Panc1 (cell line): Measurements from ENCODE around the gene PIP5K1C. TPM values are rescaled to one million over a fixed set of nuclear protein-coding genes. Genes with fewer than 3 reads are reported as not detected.

Experiments used
- ATAC-seq: fragments of 200-7000 bp; cut with Tn5 transposase; 2 replicates; pipeline ENCODE4 v1.9.1; 2020; ENCODE audit warnings: mild to moderate bottlenecking, moderate library complexity
- BruUV-seq: library from RNA; stranded (reverse); fragments of 400-500 nt; replicated peaks from 2 replicates; lab custom pipeline; 2021; lab: Mats Ljungman, UMichigan
- CTCF ChIA-PET: fragments of 300-600 bp; sonication (Branson Sonifier 250); formaldehyde crosslinking; loops from one replicate; lab custom pipeline; 2022; ENCODE audit warnings: antibody characterized with exemption; lab: Charles Lee
- POLR2A ChIA-PET: fragments of 300-600 bp; sonication (Branson Sonifier 250); formaldehyde crosslinking; loops from one replicate; lab custom pipeline; 2022; ENCODE audit warnings: antibody characterized with exemption; lab: Charles Lee
- DNase-seq: peaks from one replicate; pipeline ENCODE4 v3.0.0-alpha.2; 2010; ENCODE audit warnings: low read depth, low spot score
- H3K27ac ChIP-seq: 2 replicates; pipeline ENCODE4 v1.5.1; 2011; ENCODE audit warnings: mild to moderate bottlenecking, low read length, inconsistent platforms
- H3K27me3 ChIP-seq: fragments of 200-500 bp; sonication (Bioruptor generic); 2 replicates; pipeline ENCODE4 v1.6.0; 2014; ENCODE audit warnings: low read length, inconsistent platforms; ENCODE audit not compliant: control insufficient read depth, insufficient read depth
- H3K36me3 ChIP-seq: fragments of 200-500 bp; sonication (Bioruptor generic); 2 replicates; pipeline ENCODE4 v1.5.1; 2014; ENCODE audit warnings: inconsistent platforms, mild to moderate bottlenecking, low read length, moderate library complexity; ENCODE audit not compliant: control insufficient read depth, insufficient read depth
- H3K4me1 ChIP-seq: 2 replicates; pipeline ENCODE4 v1.5.1; 2011; ENCODE audit warnings: inconsistent platforms, mild to moderate bottlenecking, low read length, moderate library complexity; ENCODE audit not compliant: control insufficient read depth, insufficient read depth
- H3K4me3 ChIP-seq, 2 experiments: 2 replicates each; pipeline ENCODE4 v1.5.1; 2011 to 2012; ENCODE audit warnings: low read depth in 2 of 2, low read length in 2 of 2, mild to moderate bottlenecking in 2 of 2, inconsistent platforms in 1 of 2, moderate library complexity in 1 of 2
- H3K9me3 ChIP-seq: fragments of 200-500 bp; sonication (Bioruptor generic); 2 replicates; pipeline ENCODE4 v1.5.1; 2014; ENCODE audit warnings: low read depth, mild to moderate bottlenecking, inconsistent platforms, low read length, moderate library complexity; ENCODE audit not compliant: control insufficient read depth, insufficient read depth
- CTCF ChIP-seq: fragments of 450-650 bp; IDR thresholded peaks from 2 replicates; pipeline ENCODE4 v1.5.1; 2017; ENCODE audit warnings: mild to moderate bottlenecking
- POLR2AphosphoS5 ChIP-seq: IDR thresholded peaks from 2 replicates; pipeline ENCODE4 v1.6.1; 2012; ENCODE audit warnings: mild to moderate bottlenecking, low read depth, low read length, moderate library complexity
- REST ChIP-seq, 2 experiments: IDR thresholded peaks; 2 replicates each; pipeline ENCODE4 v1.6.1; 2011 to 2012; ENCODE audit warnings: low read depth in 2 of 2, control low read depth in 1 of 2, low read length in 1 of 2, mild to moderate bottlenecking in 1 of 2, moderate library complexity in 1 of 2; ENCODE audit not compliant: insufficient read depth in 1 of 2
- SIN3A ChIP-seq: IDR thresholded peaks from 2 replicates; pipeline ENCODE4 v1.6.1; 2012; ENCODE audit warnings: low read depth, mild to moderate bottlenecking, low read length, moderate library complexity, borderline replicate concordance; ENCODE audit not compliant: insufficient read depth
- TCF7L2 ChIP-seq: IDR thresholded peaks from 2 replicates; pipeline ENCODE4 v1.6.1; 2011; ENCODE audit warnings: mild to moderate bottlenecking, low read depth, low read length, inconsistent platforms
- in situ Hi-C: cut with HindIII; loops from 2 replicates; pipeline ENCODE4 v1.10.0; 2016; ENCODE audit warnings: low sequenced_read_pairs, low pct_unique_long_range_greater_than_20kb
- intact Hi-C: fragments of 100-400 bp; cut with micrococcal nuclease; formaldehyde crosslinking; loops from one replicate; pipeline ENCODE4 v1.10.0; 2022; ENCODE audit not compliant: unreplicated experiment
- total RNA-seq: library from RNA; stranded (reverse); gene quantifications from one replicate; pipeline ENCODE4 v1.2.1, GENCODE V29; 2021; ENCODE audit not compliant: unreplicated experiment

The PIP5K1C gene
- total RNA-seq, 1 experiment from 2014 or later, result 30.6 TPM

GRCh38 chr19:3716147-3716668 is 15.9 kb upstream of the PIP5K1C start:
- H3K9me3 ChIP-seq, result no peaks in the 10 kb centered on the region
- no TSS peak for BruUV-seq
- intact Hi-C loops (no loop called here), in situ Hi-C loops (no loop called here)
- no peaks in the 10 kb centered on the region for H3K27me3 ChIP-seq
- ATAC-seq, result no peak
- 0 out of 2 replicates have a peak, but pooled peaks cover 5% of the 10 kb centered on the region for H3K4me1 ChIP-seq
- H3K36me3 ChIP-seq, result no peaks in the 10 kb centered on the region
- no peak overlapping the region for H3K4me3 ChIP-seq
- no peak overlapping the region for H3K27ac ChIP-seq
- DNase-seq, result no peak
- ChIA-PET CTCF (interaction anchor here (0.7 kb wide), 2 partner anchors 224 to 234 kb away, joined by 4 to 6 read pairs; no protein-coding TSS in a partner anchor), POLR2A (no interaction called here)
- no peak for TF ChIP-seq POLR2AphosphoS5
- no peak for TF ChIP-seq REST (IDR thresholded peaks at IDR 0.05; ENCODE audit: insufficient read depth in 1 of 2, low read depth in 2 of 2, low read length in 1 of 2)
- no peak for TF ChIP-seq CTCF
- TF ChIP-seq TCF7L2, result no peak
- no peak for TF ChIP-seq SIN3A

GRCh38 chr19:3712663-3713611 is 12.7 kb upstream of the PIP5K1C start:
- Histone ChIP-seq H3K36me3 (no peaks in the 10 kb centered on the region), H3K4me3 (peak overlapping the region in 1 of 2 experiments; percentile 9; a peak in 1 of 4 replicates), H3K4me1 (peaks cover 11% of the 10 kb centered on the region), H3K9me3 (no peaks in the 10 kb centered on the region), H3K27ac (no peak overlapping the region), H3K27me3 (no peaks in the 10 kb centered on the region)
- in situ Hi-C loops (no loop called here), intact Hi-C loops (no loop called here)
- DNase-seq (no peak), ATAC-seq (peak; percentile 39; the same call in 1 of the 2 replicates)
- TF ChIP-seq CTCF (no peak), REST (IDR thresholded peaks at IDR 0.05; ENCODE audit: insufficient read depth in 1 of 2, low read depth in 2 of 2, low read length in 1 of 2) (no peak), SIN3A (no peak)
- BruUV-seq, result no TSS peak
- POLR2A ChIA-PET, result no interaction called here
- CTCF ChIA-PET, result no interaction called here
